GM19468 (cell line): Measurements from ENCODE around the gene ELMO2.
"Not testable (repeated sequence)": the region's sequence is repeated elsewhere in the genome, so short reads cannot be mapped to it uniquely, and the experiment has no call there.

Source experiments
- ATAC-seq: cut with Tn5 transposase; IDR thresholded peaks from one replicate; pipeline ENCODE4 v1.9.1; 2021; ENCODE audit warnings: mild to moderate bottlenecking, moderate library complexity, moderate number of reproducible peaks; ENCODE audit not compliant: unreplicated experiment; ENCODE audit errors: extremely low read depth

The ELMO2 gene

GRCh38 chr20:46408281-46408731 is 1.9 kb upstream of the ELMO2 start:
- no peak for ATAC-seq

GRCh38 chr20:46407671-46407996 is 1.2 kb upstream of the ELMO2 start:
- ATAC-seq, result no peak

- peak; percentile 12 for ATAC-seq
Observed at GRCh38 chr20:46406986-46407670, 713 bp upstream of the ELMO2 start.

GRCh38 chr20:46402331-46402811 is 4.0 kb downstream of the ELMO2 start:
- no peak for ATAC-seq

- no peak for ATAC-seq
Observed at GRCh38 chr20:46401478-46401860, 4.9 kb downstream of the ELMO2 start.

DNA sequence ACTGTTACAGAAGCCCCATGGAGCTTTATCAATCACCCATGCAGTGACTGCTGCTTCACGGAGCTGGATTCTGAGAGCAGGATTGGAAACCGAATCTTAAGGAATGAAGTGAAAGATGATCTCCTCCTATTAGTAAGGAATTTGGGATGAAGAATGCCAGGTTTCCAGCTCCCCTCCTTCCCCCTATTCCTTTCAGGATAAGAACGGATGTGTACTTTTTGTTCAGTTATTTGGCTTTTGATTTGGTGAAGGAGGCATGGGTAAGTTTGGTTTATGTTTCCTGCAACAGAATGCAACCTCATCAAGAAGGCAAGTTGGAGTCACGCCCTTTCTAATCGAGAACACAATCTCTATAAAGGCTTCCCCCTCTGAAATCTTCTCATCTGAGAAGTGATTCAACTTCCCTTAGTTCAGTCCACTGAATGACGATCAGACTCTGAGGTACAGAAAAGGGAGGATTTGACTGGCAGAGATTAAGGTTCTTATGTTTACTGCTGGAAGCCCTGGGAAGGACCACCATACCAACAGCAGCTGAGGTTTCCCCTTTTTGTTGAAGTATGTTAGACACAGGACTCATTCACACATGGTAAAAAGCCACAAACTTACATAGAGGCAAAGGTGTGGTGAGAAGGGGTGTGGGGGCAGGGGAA is 5.5 kb downstream of the ELMO2 start:
- ATAC-seq, result no peak

- ATAC-seq, result no peak
Observed at GRCh38 chr20:46400253-46400652, 6.2 kb downstream of the ELMO2 start.

DNA sequence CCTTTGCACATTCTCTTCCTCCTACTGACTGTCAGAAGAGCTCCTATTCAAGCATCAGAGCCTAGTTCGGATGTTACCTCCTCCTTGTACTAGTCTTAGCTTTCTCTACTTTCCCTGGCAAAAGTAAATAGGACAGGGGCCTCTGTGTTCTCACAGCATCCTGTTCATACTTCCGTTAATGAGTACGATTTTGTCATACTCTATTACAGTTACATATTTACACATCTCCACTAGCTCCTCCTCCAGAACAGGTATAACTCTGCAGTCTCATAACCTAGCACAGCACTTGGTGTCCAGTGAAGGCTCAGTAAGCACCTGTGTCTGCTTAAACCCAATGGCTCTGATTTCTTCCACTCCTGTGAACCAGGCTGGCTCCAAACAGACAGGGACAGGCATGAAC is 7.0 kb downstream of the ELMO2 start:
- no peak for ATAC-seq

GRCh38 chr20:46398963-46399362 is 7.5 kb downstream of the ELMO2 start:
- ATAC-seq, result no peak

- no peak for ATAC-seq
Observed at GRCh38 chr20:46396052-46396740, 10.2 kb downstream of the ELMO2 start.

- ATAC-seq, result no peak
Observed at GRCh38 chr20:46394872-46395760, 11.3 kb downstream of the ELMO2 start.

DNA sequence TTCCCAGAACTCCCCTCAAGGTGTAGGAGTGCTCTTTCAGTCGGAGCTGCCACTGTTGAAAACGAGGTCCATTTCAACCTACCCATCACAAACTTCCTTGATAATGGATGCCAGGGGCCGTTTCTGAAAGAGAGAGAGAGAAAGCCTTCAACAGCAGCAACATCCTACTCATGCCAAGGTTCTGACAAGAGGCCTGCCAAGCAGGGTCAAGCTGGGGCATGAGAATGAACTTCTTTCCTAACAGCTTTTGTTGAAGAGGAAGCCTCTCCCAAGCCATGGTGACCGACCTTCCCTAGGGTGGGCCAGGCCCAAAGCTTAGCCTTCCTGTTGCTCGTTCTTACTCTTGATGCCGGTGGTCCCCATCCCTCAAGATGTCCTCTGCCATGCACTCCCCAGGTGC is 12.4 kb downstream of the ELMO2 start:
- no peak for ATAC-seq

GRCh38 chr20:46388937-46389336 is 17.5 kb downstream of the ELMO2 start:
- no peak for ATAC-seq

GRCh38 chr20:46388201-46388836 is 18.1 kb downstream of the ELMO2 start:
- ATAC-seq, result no peak

DNA sequence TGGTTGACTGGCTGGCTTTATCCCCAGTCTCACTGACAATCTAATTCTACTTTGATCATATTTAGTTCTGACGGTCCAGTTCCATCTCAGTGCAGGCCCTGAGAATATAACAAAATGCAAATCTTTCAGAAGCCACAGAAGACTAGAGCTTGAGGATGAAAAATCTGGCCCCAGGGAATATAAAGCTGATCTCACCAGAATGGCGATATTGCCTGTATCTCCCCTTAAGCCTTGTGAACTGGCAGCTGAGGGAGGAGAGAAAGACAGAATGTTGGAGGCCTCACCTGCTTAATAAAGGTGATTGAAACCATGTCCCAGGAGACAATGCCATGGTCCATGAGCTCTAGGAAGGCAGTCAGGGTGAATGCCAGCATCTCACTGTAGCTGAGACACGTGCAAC is 19.4 kb downstream of the ELMO2 start:
- ATAC-seq, result not testable (repeated sequence)

DNA sequence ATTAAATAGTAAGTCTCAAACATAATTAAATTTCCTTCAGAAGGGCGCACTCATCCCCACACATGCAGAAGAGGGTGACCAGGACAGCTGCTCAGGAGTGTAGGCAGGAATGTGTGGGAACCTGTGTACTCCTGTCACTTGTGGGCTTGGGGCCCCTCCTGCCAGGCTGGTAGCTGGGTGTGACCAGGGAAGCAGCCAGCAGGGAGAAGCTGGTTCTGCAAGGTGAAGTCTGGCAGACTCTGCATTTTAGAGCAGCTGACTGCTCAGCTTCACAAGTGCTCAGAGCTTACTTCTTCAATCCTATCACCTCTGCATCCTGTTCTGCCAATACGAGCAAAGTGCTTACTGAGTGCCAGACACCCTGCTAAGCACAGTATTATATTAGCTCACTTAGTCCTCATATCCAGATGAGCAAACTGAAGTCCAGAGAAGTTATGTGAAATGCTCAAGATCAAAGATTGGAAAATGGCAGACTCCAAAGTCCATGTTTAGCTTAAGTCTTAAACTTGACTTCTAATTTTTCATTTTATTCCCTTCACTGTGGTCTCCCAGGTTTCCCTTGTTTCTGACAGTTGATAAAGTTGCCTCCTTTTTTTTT is 27.9 kb downstream of the ELMO2 start:
- ATAC-seq, result no peak

GRCh38 chr20:46377518-46377917 is 28.9 kb downstream of the ELMO2 start:
- ATAC-seq, result no peak

- no peak for ATAC-seq
Observed at GRCh38 chr20:46376196-46376785, 30.1 kb downstream of the ELMO2 start.

- ATAC-seq, result no peak
Observed at GRCh38 chr20:46375771-46376170, 30.6 kb downstream of the ELMO2 start.
